Hypothalamus (tissue), 51 donors: Measurements from ENCODE around the gene UAP1.

ENCODE experiments used
- DNase-seq, 51 donors: peaks; one replicate each; lab custom pipeline; 2025; lab: John Stamatoyannopoulos, UW

Gene UAP1

DNA sequence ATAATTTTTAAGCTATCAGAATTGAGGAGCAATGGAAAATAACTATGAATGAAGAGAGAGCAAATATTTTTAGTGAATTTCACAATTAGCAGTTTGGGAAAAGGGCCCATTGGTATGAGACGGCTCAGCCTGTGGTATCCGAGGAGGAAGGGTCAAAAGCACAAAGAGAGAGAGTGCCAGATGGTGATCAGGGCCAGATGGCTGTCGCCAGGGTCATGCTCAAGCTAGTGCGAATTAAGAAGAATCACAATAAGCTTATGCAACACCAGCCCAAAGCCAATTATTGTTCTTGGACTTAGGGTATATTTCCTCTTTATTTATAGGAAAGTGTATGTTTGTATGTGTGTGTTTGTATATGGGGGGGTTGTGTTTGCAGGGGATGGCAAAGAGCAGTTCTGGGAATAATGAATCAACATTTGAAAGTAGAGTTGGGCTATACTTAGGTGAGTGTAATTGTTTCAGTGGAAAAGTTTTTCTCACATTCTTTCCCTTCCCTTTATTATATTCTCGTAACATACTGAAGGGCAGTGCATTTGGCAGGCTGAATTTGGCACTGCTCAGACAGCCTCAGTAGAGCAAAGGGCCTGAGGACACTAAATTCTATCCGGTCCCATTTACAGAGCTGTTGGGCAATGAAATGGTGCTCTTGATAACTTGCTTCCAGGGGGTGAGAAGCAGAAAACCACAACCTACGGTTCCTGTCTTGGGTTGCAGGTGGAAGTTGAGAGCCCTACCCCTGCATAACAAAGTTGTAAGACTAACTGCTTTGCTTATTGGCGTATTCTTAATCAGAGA, 51.3 kb downstream of the UAP1 start:
- no peak for DNase-seq

DNA sequence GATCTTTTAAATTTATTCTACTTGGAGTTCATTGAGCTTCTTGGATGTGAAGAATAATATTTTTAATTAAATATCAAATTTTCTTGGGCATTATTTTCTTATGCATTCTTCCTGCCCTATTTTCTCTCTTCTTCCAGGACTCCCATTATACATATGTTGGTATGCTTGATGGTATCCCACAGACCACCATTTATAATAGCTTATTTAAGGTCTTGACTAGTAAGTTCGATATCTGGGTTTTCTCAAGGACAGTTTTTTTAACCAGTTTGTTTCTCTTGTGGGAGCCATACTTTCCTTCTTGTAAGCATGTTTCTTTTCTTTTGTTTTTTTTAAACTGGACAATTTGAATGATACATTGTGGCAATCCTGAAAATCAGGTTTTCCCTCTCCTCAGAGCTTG, 55.3 kb downstream of the UAP1 start:
- DNase-seq: no peak

DNA sequence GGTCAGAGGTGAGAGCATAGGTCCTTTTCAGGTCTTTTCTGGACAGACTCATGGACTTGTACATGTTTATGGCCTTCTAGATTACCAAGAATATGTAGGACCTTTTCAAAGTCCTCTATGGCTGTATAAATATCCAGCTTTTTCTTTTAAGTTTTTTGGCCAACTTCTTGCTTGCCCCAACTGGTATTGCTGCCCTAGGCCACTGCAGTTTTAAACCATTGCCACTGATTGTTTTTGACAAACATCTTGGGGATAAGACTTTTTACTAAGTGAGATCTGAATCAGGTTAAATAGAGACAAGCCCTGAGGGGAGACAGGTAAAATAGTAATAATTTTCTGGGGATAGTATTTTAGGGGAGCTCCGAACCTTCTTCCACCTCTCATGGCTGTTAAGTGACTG, 56.0 kb downstream of the UAP1 start:
- DNase-seq: no peak

DNA sequence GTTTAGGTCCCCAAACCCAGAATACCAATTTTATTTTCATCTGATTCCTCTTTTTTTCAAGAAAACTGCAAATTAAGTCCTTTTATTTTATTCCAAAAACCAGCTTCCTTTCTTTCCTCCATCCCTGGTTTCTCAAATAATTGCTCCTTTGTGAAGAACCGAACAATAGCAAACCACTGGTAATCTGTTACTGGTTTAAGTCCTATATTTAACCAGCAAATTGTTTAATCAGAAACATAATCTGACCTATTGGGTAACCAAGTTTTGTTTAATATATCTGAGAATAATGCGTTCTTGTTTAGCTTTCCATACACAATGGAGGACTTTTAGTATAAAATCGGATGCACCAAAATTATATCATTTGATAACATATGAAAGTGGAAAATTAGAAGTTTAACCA, 57.6 kb downstream of the UAP1 start:
- DNase-seq: no peak

DNA sequence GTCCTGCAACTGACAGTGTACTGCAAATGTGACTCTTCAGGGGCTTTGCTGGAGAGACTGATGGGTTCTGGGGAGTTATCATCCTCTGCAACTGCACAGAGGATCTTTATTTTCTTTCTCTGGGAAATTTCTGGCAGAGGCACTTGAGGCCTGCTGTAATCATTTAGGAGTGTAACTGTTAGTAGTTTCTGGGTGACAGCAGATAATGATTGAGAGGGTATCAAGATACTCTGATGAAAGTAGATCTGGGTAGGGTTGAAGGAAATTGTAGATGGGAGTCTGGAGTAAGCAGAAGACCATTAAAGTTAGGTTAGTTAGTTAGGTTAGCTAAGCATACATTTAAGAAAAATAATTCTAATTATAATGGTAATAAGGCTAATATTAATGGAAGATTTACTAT, 59.7 kb downstream of the UAP1 start:
- DNase-seq: no peak

DNA sequence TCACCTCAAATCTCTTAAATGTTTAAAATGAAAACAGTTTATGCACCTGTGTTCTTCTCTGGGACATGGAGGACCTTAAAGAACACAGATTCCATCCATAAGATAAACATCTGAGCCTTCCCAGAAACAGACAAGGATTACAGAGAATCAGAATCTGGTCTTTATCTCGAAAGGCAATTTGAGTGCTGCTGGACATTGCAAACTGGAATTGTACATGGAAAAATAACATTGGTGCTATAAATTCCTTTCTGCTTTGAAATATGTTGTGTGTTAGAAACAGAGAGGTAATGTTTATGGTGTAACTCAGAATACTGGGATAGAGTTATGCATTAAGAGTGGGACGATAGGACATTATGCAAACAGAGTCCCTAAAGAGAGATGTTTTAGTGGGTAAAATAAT, 64.2 kb downstream of the UAP1 start:
- no peak for DNase-seq

DNA sequence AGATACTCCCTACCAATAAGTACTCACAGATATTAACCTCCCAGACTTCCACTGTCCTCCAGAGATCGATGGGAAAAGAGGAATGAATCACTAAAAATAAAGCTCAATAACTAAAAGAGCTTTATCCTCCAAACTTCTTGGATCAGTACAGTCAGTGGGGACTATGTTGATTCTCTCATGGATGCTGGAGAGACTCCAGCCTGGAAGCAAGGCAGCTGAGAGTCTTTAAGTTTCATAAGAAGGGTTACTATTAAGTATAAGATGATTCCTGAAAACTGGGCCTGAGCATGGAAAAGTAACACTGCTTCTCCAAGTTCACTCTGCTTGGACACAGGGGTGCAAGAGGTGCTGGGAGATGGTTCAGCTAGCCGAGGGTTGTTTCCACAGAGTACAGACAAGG, 64.6 kb downstream of the UAP1 start:
- no peak for DNase-seq

DNA sequence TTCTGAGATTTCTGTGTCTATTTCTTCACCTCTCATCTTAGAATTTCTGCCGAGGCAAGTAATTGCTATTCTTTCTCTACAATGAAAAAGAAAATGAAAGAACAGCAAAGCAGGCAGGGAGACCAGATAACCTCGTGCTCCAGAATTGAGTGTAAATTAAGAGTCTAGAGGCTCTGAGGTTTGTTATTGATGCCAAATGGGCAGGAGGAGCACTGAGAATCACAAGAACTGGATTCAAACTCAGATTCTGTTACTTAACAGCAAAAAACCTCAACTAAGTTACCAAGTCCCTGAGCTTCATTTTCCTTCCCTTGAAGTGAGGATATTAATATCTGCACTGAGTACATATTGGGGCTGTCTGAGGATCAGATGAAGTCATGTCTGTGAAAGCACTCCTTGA, 65.2 kb downstream of the UAP1 start:
- no peak for DNase-seq

DNA sequence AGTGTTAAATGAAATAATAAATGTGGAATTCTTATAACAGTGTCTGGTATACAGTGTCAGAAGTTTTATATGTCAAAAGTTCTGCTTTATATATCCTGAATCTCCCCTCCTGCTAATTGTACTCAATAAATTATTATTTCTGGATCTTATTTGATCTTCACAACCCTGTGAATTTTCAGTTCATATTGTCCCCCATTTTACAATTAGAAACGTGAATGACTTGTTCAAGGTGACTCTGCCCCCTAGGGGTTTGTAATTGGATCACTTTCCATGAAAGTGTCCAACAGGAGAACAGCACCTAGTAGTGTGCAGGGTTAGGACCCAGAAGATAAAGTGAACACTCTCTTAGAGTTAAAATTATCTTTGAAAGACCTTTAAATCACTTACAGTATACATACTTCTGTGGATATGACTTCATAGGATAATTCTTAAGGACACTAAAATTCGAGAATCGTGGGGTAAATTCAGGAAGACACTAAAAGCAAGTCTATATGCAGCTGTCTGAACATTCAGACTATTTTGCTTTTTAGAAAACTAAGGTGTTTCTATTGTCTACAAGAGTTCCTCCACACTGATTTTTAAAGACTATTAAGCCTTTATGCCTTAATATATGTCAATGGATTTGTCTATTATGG, 66.3 kb downstream of the UAP1 start:
- no peak for DNase-seq

DNA sequence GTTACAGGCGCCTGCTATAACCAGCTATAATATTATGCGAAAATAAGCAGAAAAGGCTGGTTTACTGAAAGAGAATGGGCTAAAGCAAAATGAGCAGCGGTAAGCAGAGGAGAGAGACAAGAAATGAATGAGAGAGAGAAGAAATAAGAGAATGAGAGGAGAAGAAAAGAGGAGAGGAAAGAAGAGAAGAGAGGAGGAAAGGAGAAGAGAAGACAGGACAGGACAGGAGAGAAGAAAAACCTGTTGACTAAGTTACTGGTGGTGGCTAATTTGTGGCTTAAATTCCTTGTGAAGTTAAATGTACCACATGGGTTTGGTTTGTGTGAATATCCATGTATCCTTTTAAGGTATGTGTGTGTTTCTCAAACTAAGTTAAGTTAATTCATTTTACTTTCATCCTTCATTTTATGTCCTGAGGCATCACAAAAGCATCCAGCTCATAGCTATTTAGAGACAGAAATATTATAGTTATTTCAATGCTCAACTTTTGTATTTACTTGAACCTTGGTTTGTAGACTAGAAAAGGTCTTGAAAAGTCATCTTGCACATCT, 67.6 kb downstream of the UAP1 start:
- DNase-seq: no peak

DNA sequence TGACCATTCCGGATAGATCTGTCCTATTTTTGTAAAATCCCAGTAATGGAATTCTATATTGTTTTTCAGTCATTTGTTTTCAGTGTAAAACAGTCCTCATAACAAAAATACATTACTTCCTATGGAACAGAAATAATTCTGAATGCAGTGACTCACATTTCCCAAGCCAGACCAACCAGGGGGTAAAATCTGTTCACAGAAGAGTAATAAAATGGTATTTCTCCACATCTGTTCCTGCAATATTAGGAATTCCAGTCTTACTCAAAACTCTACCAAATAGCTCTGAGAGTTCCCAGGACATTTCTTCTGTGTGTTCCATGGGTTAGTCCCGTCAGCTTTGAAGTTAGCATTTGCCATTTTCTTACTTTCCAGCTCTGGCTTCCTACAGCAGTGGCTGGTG, 68.1 kb downstream of the UAP1 start:
- DNase-seq: no peak

DNA sequence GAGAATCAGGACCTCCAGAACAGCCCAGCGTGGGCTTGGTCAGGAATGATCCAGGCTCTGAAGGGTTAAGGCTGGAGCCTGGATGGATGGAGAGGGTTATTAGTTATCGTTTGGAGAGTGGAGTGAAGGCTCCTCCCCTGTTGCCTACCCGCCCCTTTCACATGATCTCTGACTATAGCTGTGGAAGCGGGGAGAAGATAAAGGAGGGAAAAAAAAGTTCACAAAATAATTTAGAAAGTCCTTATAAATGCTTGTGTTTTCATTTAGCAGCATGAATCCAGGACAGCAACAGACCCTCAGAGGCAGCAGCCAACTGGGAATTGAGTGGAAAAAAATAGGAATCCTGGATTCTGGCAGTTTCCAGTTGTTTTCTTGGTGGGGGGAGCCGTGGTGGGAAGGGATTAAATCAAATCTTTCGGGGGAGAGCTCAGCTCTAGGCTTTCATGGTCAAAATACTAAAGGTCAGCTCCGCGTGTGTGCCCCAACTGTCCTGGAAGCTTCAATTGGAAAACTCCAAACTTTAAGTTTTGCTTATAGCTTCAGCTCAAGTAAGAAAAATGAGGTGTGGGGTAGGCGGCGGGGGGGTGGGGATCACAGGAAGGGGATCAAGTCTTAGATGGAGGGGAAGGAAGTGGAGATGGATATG, 70.1 kb downstream of the UAP1 start:
- DNase-seq: no peak

DNA sequence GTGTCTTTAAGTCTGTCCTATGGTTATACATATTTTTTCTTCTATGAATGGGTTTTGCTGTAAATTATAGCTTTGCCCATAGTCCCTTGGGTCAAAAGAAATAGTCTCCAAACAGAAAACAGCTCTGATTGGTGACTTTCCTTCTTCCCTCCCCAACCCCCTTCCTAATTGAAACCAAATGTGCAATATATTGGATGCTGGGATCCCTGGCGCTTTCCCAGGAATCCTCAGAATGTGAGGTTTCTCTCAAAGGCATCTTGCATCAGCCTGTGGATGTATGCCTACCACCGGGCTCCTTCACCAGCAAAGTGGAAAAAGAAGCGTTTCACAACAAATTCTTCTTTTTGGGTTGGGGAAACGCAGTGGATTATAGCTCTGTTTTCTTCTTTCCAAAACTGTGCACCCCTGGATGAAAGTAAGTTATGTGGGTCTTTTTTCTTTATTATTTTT, 70.7 kb downstream of the UAP1 start, which contains the start of gene DDR2:
Gene DDR2 (plus strand): TSS at position 248 of the 450 bp plus-strand sequence. CDS start 86,600 bp downstream, outside the sequence.
- peak in 6 of 51 donors; percentile 5 to 32 (median 13) for DNase-seq

DNA sequence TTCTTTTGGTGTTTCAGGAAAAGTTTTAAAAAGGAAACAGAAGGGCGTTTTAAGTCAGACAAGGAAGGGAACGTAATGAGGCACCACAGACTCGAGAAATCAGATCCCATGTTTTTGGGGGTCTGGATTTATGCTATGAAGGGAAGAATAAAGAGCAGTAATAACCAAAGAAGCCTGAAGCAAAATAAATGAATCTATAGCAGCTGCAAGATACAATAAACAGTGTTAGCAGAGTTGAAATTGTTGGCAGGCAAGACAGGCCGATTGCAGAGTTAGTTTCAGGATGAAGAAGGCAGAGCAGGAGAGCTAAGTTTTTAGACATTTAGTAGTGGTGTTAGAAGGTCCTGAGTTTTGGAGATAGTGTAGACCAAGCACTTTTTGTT, 71.2 kb downstream of the UAP1 start:
- DNase-seq: no peak

DNA sequence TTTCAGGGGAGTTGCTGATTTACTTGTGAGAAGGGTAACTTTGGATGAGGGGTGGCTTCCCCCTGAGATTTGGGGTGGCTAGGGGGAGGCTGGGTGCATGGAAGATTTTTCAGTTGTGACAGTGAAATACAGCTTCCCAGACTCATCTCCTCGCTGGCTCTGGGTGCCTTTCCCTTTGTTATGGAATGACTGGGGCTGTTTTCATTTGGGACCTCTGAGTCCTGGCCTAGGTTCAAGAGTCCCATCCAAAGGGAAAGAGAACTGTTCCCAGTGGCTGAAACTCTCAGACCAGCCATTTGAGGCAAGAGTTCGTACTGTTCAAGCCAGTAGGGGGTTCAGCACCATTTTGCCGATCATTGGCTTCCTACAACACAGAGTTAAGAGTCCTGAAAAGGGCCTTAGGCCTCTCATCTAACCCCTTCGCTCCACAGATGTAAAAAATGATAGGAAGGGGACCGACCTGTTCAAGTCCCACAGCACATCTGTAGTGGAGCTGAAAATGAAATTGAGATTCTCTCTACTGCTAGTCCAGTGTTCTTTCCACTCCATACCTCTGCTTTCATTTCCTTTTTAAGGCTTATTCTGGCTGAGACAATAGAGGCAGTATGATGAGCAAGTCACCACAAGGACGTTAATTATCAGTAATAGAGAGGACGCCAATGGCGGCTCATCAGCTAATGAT, 71.7 kb downstream of the UAP1 start:
- DNase-seq: peak in 3 of 51 donors; percentile 3 to 11 (median 7)

DNA sequence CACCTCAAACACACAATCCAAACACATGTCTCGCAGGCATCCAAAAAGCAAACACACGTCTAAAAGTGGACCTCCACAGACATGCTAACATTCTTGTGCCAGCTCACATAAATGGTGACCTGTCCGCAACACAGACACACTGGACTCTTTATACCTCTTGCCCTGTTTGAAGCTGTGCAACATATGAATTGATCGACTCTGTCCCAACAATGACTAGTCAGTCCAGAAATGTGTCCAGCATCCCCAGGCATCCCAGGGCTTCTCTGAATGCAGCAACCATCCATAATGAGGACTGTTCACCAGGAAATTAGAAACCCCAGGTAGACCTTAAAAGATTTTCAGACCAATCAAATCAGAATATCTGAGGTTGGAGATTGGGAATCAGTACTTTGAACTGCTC, 73.9 kb downstream of the UAP1 start:
- DNase-seq: no peak

DNA sequence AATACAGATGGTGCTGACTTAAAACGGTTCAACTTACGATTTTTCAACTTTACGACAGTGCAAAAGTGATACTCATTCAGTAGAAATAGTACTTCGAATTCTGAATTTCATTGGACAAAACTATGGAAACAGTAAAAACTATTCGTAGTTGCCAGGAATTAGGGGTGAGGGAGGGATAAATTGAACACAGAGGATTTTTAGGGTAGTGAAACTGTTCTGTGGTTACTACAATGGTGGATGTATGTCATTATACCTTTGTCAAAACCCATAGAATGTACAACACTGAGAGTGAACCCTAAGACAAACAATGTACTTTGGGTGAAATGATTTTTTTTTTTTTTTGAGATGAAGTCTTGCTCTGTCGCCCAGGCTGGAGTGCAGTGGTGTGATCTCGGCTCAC, 78.2 kb downstream of the UAP1 start:
- no peak for DNase-seq

DNA sequence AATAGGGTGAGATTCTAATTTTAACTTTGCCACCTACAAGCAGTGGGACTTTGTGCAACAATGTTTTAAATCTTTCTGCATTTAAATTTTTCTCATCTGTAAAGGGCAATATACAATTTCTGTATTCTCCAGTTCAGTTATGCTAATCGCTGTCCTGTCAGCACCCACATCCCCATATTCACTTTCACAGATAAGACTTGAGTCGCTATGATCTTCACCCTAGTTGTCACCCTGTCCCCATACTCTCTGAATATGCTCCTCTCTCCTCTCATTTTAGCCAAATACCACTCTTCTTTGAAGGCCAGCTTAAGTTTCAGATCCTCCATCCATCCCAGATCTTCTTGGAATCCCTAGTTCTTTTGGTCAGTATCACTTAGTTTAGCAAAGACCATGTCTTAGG, 79.6 kb downstream of the UAP1 start:
- no peak for DNase-seq

DNA sequence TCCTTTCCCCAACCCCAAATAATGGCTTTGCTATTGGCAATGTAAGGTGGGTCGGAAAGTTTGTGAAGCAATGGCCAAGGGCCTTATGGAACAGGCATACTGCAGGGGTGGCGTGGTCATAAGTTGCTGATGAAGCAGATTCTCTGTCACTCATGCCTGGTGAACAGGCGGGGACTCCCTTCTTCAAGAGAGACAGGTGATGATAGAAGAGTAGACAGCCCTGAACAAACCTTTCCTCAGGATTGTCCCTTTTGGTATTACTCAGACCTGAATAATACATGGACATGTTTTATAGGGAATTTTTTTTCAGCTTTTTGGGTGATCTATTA, 83.4 kb downstream of the UAP1 start:
- DNase-seq: no peak

DNA sequence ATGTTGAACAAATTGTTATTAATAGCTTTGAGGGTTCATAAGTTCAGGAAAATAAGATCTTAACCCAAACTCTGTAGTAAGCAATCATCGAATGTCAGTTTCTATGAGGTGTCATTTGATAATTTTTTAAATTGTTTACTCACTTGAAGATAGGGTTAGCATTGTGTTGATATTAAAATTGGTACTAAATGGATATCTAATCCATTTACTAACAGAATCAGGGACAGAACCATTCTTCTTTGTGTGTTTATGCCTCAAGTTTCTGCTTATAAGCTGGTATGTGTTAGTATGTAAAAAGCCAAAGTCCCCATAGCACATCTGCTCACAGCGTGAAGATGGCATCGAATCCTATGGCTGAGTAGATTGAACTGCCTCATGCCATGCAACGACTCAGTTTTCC, 84.1 kb downstream of the UAP1 start:
- no peak for DNase-seq

DNA sequence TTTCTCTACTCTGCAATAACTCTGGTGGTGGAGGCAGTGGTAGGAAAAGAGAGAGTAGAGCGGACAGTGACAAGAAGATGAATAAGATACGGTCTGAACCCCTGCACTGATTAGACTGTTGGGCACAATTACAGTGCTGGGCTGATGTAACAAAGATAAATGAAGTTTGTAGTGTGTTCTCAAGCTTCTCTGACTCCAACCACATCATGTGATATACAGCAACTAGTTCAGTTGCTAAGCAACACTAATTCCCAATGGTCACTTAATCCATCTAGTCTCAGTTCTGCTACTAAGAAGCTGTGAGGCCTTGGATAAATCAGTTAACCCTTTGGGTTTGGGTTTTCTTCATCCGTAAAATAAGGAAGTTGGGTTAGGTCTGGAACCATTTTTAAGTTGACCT, 88.1 kb downstream of the UAP1 start:
- DNase-seq: no peak
